ENCODE measurements around the gene FHL2. TPM values are rescaled to one million over a fixed set of nuclear protein-coding genes. Genes with fewer than 3 reads are reported as not detected.

Gene FHL2
- total RNA-seq, 1 experiment from 2014 or later: 173 TPM

- DNase-seq (ENCODE audit: low read depth): peak; percentile 32
Measured at GRCh38 chr2:105379741-105380186, 19.1 kb downstream of the FHL2 start.

- no peak for DNase-seq (ENCODE audit: low read depth)
Measured at GRCh38 chr2:105378921-105379383, 19.9 kb downstream of the FHL2 start.

GRCh38 chr2:105378276-105378840, 20.5 kb downstream of the FHL2 start:
- DNase-seq (ENCODE audit: low read depth): no peak

GRCh38 chr2:105377871-105378270, 21.0 kb downstream of the FHL2 start:
- DNase-seq (ENCODE audit: low read depth): no peak

GRCh38 chr2:105376789-105377240, 22.0 kb downstream of the FHL2 start:
- no peak for DNase-seq (ENCODE audit: low read depth)

- DNase-seq (ENCODE audit: low read depth): no peak
Measured at GRCh38 chr2:105376010-105376409, 22.8 kb downstream of the FHL2 start.

- DNase-seq (ENCODE audit: low read depth): no peak
Measured at GRCh38 chr2:105375001-105375561, 23.8 kb downstream of the FHL2 start.

- DNase-seq (ENCODE audit: low read depth): no peak
Measured at GRCh38 chr2:105373895-105374401, 24.9 kb downstream of the FHL2 start.

- DNase-seq (ENCODE audit: low read depth): no peak
Measured at GRCh38 chr2:105373344-105373781, 25.5 kb downstream of the FHL2 start.

GRCh38 chr2:105371810-105372209, 27.0 kb downstream of the FHL2 start:
- DNase-seq (ENCODE audit: low read depth): no peak

GRCh38 chr2:105371156-105371555, 27.7 kb downstream of the FHL2 start:
- no peak for DNase-seq (ENCODE audit: low read depth)

- DNase-seq (ENCODE audit: low read depth): peak; percentile 67
Measured at GRCh38 chr2:105369777-105370690, 28.8 kb downstream of the FHL2 start.

- DNase-seq (ENCODE audit: low read depth): no peak
Measured at GRCh38 chr2:105368759-105369408, 30.0 kb downstream of the FHL2 start.

- no peak for DNase-seq (ENCODE audit: low read depth)
Measured at GRCh38 chr2:105365206-105365605, 33.6 kb downstream of the FHL2 start.

- no peak for DNase-seq (ENCODE audit: low read depth)
Measured at GRCh38 chr2:105364436-105365139, 34.3 kb downstream of the FHL2 start.

GRCh38 chr2:105362862-105363591, 35.8 kb downstream of the FHL2 start:
- no peak for DNase-seq (ENCODE audit: low read depth)

- DNase-seq (ENCODE audit: low read depth): no peak
Measured at GRCh38 chr2:105361102-105361889, 37.6 kb downstream of the FHL2 start.

- no peak for DNase-seq (ENCODE audit: low read depth)
Measured at GRCh38 chr2:105358593-105358992, 40.3 kb downstream of the FHL2 start.

- no peak for DNase-seq (ENCODE audit: low read depth)
Measured at GRCh38 chr2:105357122-105357521, 41.7 kb downstream of the FHL2 start.

All from Daoy (cell line).